Measurements from ENCODE around the gene CCT7.

CCT7 gene

DNA sequence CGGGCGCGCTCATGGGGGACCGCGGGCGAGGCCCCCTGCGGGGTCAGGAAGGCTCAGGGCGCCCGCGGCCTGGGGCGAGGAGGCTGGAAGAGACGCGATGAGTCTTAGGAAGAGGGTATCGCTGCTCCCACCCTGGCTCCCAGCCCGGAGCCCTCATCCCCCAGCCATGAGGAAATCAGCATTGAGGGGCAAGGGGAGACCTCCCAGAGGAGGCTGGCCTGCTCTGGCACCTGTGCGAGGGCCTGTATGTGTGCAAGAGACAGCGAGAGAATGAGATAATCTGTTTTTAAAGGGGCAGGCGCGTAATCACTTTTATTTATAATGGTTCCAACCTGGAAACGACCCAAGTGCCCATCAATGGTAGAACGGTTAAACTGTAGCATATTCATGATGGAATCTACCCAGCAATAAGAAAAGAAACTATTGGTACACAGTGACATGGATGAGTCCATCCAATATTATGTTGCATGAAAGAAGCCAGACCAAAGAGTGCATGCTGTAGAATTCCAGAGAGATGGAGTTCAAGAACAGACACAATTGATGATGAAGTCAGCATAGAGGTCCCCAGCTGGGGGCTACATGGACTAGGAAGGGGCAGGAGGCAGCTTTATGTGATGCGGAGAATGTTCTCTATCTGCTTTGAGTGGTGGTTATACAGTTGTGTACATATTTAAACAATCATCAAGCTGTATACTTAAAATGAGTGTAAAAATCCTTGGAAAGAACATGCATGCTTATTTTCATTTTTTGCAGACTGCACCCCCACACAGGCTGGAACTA is 35.8 kb downstream of the CCT7 start:
- DNase-seq, result no peak

DNA sequence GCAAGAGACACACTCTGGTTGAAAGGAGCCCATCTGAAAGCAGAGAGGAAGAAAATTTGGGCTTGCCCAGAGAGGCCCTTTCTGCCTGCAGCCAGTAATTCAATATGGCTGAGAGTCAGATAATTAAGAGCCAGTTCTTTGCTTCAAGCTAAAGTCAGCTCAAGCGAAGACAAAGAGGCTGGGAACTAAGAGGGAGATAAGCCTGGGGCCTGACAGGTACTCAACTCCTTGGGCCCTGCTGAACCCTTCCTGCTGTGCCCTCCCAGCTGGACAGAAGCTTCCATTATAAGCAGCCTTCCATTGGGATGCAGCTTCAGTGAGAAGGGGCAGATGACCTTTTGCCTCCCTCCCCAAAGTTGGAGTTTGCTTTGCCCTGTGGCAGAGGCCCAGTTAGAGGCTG is 38.2 kb downstream of the CCT7 start:
- DNase-seq, result no peak

DNA sequence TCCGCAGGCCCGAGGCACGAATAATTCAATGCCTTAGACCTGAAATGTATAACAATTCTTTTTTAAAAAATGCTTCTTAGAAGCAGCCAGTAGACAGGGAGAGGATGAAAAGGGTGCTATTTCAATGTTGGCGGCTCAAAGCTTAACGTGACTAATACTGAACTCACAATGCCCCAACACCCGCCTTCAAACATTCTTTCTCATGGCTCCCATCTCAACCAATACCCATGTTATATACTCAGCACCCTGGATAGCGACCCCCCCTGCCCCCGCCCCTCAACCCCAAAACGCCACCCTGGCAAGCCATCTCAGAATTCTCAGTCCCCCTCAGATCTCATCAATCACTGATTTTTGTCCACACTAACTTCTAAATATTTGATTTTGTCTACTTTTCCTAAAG is 45.7 kb downstream of the CCT7 start:
- no peak for DNase-seq

DNA sequence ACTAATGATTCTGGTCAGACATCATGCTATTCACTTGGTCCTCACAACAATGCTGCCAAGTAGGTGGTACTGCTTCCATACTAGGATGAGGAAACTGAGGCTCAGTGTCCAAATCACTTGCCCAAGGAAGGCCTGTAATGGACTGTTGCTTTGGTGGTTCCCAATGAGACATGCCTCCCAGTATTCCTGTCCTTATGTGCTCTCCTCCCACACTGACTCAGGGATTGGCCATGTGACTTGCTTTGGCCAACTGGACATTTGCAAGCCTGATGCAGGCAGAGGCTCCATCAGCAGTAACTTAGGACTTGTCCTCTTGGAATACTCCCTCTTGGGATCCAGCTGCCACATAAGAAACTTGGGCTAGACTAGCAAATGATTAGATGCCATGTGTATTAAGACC is 47.1 kb downstream of the CCT7 start:
- no peak for DNase-seq

DNA sequence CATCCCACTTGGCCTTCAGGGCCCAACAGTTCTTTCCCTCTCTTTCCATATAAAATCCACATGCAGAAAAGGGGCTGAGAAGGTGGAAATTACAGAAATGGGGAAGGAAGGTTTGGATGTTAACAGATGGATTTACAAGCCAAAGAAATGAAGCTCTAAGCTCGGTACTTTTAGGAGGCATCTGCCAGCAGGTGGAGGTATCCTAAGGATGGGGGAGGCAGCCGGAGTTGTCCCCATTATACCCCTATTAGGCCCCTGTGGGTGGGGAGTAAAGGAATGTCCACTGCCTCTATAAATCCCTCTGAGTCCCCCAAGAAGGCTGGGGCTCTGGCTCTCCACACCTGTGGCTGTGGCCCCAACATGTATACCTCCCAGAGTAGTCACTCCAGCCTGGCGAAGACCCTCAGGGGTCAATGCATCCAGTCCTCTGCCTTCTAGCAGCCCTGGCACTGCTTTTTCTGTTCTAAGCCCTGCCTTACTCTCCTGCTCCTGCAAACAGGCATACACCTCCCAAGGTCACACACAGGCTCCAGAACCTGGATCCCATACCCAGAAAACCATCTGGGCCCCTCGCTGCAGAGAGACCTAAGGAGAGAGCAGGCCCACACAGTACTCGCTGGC is 48.9 kb downstream of the CCT7 start:
- no peak for DNase-seq

DNA sequence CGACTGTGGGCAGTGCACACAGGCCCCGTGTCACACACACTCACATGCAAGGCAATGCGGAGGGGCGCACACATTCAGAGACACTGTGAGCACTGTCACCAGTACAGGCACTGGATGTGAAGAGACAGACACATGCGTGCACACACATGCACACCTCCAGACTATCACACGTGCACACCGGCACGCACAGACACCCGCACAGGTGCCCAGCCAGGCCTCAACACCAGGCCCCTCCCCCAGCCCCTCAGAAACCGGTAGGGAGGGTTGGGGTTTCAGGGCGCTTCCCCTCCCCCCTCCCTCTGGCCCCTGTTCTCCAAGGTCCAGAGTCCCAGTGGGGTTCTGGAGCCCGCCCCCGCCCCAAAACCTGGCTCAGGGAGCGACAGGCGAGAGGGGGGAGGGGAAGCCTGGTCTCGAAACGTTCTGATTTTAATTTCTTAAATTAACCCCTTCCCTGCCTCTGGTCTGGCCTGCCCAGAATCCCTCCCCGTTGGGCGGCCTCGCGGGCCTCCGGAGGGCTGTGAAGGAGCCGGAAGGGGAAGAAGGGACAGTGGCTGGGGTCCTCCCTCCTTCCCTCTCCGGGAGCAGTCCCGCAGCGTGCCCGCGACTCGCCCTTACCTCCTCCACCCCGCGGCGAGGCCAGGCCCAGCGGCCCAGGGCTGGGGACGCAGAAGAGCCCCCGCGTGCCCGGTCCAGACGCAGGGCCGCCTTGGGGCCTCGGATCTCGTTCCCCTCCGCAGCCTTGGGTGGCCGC is 49.6 kb downstream of the CCT7 start:
- peak; percentile 18 for DNase-seq

DNA sequence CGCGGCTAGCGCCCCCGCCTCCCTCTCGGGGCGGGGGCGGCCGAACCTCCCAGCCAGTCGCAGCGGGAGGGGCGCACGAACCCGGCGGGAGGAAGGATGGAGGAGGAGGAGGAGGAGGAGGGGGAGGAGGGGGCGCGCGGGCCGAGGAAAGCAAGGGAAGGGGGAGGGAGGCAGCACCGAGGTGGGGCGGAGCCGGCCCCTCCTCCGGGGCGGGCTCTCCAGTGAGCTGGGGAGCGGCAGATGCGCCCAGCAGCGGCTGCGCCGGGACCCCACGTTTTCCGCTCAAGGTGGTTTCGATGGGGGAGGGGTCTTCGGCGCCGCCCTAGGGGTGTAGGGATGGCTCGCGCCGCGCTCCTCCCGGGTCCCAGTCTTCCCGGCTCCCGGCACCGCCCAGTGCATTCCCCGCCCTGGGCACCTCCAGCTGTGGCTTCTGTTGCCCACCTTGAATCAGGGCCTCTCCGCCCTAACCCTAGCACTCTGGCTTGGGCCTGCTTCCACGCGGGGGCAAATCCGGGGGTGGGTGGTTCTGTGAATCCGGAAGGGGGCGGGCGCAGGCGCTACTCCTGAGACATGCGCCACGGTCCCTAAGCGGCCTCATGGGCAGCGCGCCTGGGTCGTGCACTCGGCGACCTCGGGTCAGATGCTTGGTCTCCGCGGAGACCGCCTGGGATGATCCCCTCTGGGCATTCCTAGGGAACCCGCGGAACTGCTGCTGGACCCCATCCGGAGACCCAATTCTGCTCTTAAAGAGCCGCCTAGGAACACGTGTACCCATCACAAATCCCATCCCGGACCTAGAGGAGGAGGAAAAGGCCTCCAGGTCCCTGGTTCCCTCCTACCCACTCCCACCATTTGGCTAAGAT is 50.4 kb downstream of the CCT7 start, which contains the start of gene FBXO41:
Gene FBXO41 (minus strand): TSS at position 183 of the 863 bp plus-strand sequence. CDS start 14,848 bp downstream, outside the sequence.
- peak; percentile 79 for DNase-seq

DNA sequence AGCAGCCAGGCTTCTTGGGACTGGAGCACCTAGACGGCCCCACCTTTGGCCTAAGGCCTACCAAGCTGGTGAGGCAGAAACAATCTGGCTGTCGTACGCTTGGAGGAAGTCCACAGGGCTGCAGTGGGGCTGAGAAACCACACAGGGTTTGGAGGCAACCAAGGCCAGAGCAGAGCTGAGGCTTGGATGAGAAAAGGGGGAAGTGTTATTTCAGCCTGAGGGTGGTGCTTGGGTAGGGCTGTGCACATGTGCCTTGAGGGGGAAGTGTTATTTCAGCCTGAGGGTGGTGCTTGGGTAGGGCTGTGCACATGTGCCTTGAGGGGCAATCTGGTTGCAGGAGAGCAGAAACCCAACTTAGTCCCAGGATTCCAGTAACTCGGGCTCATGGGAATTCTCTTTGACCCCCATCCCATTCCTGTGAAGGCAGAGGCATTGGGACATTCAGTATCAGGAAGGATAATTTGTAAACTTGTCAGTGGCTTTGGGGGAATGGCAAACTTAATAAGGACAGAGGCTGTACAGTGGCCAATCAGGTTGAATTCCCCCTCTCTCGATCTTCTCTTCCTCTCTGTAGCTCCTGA is 51.1 kb downstream of the CCT7 start:
- DNase-seq, result no peak

DNA sequence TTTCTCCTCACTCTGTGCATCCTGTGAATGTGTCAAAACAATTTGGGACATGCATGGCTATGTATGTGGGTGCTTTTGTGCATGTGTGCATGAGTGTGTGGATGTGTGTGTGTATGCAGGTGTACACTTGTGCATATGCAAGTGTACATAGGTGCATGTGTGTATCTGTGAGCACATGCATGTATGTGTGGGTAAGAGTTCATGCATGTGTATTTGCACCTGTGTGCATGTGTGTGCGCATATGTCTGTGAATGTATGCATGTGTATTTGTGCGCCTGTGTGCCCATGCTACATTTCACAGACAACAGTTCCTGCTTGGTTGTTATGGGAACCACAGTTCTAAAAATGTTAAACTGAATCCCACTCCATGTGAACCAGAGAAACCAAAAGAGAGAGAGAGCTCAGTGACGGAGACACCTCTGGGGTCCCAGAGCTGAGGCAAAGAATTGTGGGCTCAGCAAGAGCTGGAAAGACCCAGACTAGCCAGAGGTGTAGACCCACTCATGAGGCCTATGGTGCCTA is 52.1 kb downstream of the CCT7 start:
- DNase-seq, result no peak

DNA sequence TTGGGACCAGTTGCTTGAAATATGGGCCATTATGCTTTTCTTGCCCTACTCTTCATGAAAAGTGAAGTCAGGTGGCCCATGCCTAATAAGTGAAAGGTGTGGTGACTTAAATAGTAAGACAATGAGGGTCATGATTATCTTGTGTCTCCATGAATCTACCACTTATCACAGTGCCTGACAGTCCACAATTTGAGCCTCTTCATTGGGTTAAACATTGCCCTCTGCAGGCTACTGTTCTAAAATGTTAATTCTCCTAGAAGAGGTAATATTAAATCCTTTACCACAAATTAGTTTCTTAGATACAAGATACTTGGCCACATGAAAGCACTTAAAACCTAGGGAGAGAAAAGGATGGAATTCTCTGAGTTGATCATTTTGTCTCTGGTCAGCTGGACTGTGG is 55.2 kb downstream of the CCT7 start:
- no peak for DNase-seq

DNA sequence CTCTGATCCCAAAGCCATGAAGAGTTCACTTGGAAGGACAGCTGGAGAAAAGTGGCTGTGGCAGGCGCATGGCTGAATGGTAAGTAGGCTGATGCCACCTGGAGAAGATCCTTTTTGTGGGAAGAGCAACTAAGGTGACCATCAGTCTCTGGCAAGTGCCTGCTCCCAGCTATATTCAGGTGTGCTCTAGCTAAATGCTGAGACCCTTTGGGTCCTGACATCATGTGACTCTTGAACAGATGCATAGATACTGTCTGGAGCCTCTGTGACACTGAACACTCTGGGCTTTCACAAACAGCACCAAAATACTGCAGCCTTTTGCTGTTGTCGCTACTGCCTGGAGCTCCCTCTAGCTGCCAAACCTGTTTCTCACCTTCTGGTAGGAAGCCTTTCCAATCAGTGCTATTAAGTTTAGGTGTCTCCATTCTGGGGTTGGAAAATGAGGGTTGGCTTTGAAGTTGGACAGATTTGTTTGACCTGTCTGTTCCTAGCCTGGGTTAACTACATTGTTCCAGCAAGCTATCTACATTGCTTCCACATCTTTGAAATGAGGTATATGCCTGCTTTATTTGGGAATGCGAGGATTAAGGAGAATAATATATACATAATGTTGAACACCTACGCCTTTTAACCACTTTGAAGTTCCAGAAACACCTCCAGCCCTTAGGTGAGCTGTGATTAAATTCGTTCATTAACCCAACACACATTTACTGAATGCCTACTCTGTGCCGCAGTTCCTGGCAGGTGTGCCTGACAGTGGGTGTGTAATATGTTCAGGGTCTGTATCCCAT is 56.1 kb downstream of the CCT7 start:
- peak; percentile 36 for DNase-seq

DNA sequence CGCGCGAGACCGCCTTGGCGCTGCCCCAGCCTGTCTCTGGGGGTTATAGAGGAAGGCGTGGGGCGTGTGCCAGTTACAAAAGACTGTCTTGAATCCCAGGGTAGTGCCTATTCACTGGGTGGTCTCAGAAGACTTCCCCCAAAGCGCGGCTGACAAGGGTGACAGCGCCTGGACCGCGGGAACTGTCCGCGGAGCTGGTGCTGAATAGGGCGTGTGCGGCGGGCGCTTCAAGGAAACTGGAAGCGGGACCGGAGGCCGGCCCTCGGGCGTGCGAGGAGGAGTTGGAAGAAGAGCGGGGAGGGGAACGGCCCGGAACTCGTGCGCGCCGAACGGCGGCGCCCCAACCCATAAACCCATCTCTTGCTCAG is 57.0 kb downstream of the CCT7 start:
- DNase-seq, result peak; percentile 62

DNA sequence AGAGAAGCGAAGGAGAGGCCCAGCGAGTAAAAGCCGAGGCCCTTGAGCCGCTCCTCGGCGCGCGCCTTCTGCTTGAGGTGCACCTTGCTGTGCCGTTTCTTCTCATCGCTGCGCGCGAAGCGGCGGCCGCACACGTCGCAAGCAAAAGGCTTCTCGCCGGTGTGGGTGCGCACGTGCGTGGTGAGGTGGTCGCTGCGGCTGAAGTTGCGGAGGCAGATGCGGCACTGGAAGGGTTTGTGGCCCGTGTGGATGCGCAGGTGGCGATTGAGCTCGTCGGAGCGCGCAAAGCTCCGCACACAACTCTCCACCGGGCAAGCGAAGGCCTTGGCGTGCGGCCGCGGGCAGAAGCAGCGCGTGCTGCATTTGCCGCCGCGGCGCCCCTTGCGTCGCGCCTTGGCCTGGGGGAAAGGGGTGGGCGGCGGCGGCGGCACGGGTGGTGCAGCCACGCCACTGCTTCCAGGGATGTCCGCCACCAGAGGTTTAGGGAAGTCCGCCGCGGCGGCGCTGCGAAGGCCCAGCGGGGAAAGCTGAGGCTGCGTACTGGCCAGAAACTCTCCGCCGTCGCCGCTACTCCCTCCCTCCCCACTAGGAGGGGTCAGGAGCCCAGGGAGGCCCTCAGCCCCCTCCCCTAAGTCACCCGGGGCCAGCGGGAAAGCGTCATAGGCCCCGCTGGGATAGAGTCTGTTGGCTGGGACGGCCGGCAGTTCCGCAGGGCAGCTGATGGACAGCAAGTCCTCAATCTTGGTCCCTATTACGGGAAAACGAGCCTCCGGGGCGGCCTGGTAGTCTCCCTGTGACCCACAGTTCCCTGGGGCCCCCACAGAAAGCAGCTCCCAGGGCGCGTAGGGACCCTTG is 57.6 kb downstream of the CCT7 start:
- DNase-seq, result no peak

DNA sequence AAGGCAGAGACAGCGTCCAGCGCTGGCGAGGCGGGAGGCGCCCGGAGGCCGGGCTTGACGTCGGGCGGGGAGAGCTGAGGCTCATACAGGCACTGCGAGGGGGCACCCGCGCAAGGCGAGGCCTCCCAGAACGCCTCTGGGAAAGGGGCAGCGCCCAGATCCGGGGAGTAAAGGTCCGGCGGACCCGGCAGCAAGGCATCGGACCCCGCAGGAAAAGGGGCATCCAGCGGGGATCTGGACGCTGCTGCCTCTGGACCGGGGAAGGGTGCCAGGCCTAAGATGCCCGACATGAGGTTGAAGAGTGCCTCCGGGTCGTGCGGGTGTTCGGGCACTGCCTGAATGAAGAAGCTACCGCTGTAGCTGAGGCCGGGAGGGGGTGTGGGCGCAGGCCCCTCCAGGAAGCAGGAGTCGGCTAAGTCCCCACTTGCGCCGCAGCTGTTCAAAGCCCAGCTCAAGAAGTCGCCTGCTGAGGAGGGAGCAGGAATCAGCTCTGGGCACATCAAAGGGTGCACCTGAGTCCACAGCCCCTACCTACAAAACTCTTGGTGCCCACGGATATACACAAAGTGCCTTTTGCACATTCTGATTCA is 58.3 kb downstream of the CCT7 start:
- no peak for DNase-seq

DNA sequence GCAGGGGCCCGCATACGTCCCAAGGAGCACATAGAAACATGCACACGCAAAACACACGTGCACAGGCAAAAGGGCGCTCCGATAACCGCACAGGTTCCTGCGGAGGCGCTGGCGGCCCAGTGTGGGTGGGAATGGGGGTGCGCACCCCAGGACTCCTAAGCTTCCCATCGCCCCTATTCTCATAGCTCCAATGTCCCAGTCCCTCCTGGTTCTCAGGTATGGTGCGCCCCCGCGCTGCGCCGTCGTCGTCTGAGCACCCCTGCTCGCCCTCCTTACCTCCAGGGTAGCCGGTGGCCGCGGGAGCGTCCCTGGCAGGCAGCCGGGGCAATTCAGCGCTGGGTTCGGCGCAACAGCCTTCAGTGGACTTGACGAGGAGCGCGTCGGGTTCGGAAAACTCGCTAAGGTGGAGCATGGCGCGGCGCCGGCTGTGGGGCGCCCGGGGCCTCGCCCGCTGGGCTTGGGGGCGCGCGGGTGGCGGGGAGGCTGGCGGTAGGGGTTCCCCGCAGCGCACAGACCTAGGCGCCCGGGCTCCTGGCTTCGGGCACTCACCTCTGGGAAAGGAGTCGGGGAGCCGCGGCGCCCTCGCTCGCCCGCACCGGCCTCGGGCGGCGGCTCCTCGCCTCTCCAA is 58.9 kb downstream of the CCT7 start:
- peak; percentile 11 for DNase-seq

DNA sequence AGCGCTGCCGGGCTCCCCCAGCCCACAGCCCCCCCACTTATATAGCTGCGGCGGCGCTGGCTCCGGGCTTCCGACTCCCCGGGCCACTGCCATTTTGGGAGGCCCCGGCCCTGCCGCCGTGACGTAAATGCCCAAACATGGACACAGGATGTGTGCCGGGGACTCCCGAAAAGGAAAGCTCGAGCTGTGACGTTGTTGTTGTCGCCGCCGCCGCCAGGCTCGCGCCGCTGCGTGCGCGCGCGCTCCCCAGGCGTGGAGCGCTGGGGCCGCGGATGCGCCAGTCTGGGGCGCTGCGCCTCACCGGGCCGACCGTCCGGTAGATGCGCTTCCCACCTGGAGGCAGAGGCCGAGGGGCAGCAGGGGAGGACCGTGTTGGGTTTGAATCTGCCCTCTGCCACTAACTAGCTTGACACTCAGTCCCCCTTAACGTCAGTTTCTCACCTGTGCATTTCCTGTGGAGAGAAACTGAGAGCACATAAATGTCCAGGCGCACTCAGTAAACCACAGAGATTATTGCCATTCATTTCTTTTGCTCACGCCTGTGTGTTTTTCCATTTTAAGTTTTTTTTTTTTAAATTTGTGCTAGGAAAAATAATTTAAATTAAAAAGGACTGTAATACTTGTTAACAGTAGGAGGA is 59.5 kb downstream of the CCT7 start, which contains the start of gene EGR4:
Gene EGR4 (minus strand): TSS at position 15 of the 638 bp plus-strand sequence. CDS start 231 bp downstream, outside the sequence.
- DNase-seq, result peak; percentile 83

DNA sequence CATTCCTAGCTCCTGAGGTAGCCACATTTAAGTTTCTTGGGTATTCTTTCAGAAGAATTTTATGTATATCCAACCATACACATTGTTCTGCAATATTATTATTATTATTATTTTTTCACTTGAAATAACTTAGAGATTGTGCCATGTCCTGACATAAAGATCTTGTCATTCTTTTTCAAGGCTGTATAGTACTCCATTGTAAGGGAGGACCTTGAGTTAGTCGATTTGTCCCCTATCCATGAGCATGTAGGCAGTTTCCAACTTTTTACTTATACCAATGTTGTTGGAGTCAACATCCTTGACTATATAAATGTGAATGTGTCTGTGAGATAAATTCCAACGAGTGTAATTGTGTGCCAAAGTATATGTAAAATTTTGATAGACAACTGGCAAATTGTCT is 60.1 kb downstream of the CCT7 start:
- no peak for DNase-seq

DNA sequence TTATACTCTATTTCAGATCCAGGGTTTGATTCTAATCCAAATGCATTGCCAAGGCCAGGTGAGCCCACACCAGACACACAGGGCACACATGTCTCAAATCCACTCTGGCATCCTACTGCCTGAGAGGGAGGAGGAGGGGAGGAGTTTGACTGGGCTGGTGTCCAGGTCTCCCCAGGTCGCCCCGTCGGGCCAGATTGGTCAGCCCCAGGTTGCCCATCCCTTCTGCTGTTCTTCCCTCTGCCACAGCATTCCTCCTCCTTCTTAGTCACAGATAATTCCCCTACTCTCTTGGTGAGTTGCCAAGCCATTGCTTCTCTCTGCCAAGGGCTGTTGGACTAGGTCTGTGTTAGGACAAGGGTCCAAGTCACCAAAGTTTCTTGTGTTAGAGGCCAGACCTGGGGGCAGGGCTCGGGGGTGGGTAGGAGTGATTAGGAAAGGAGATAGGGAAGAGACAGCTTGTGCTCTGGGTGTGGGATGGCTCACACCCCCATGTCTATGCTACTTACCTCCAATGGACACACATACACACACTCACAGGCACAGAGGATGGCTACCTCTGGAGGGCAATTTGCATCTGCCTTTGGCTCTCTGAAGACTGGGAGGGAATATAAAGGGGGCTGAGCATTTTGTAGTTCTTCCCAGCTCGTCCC is 61.8 kb downstream of the CCT7 start:
- no peak for DNase-seq

Data from stimulated activated CD4-positive, alpha-beta T cell treated with anti-CD3 and anti-CD28 coated beads, Interleukin-12 subunit alpha, Interleukin-12 subunit beta, amount 100 ng/mL, for 4 hours (primary cell).